ENCODE results near the gene GNG7. TPM values are rescaled to one million over a fixed set of nuclear protein-coding genes. Genes with fewer than 3 reads are reported as not detected.

The GNG7 gene
- total RNA-seq, 4 donors from 2014 or later = 4.7 to 15.6 (median 9.2) TPM

GRCh38 chr19:2735374-2735773, 32.9 kb upstream of the GNG7 start:
- Histone ChIP-seq H3K27me3 (no peaks in the 10 kb centered on the region), H3K9me3 (no peaks in the 10 kb centered on the region), H3K4me1 (peaks cover 0 to 21% (median 6%) of the 10 kb centered on the region in 3 donors), H3K36me3 (peaks cover 0 to 59% of the 10 kb centered on the region in 2 donors), H3K27ac (no peak overlapping the region), H3K4me3 (no peak overlapping the region)
- no peak for ATAC-seq
- no CpG with 5 or more reads among the region's 12 CpGs for WGBS, 2 donors (ENCODE audit: low coverage in 1 of 2)
- TF ChIP-seq POLR2A (IDR thresholded peaks at IDR 0.05) (no peak), CTCF (IDR thresholded peaks at IDR 0.05) (no peak), EP300 (IDR thresholded peaks at IDR 0.05) (no peak), POLR2AphosphoS5 (IDR thresholded peaks at IDR 0.05) (no peak)

GRCh38 chr19:2734589-2735288, 32.2 kb upstream of the GNG7 start:
- WGBS, 2 donors (ENCODE audit: low coverage in 1 of 2) = 86 to 100% methylated on average over 1 to 16 of the region's 26 CpGs
- Histone ChIP-seq H3K27ac (no peak overlapping the region), H3K36me3 (peaks cover 0 to 59% of the 10 kb centered on the region in 2 donors), H3K4me3 (no peak overlapping the region), H3K27me3 (no peaks in the 10 kb centered on the region), H3K9me3 (no peaks in the 10 kb centered on the region), H3K4me1 (peaks cover 0 to 21% (median 6%) of the 10 kb centered on the region in 3 donors)
- TF ChIP-seq POLR2A (IDR thresholded peaks at IDR 0.05) (no peak), CTCF (IDR thresholded peaks at IDR 0.05) (no peak), POLR2AphosphoS5 (IDR thresholded peaks at IDR 0.05) (no peak), EP300 (IDR thresholded peaks at IDR 0.05) (no peak)
- ATAC-seq = no peak

- Histone ChIP-seq H3K4me3 (no peak overlapping the region), H3K9me3 (no peaks in the 10 kb centered on the region), H3K36me3 (peaks cover 0 to 59% of the 10 kb centered on the region in 2 donors), H3K27me3 (no peaks in the 10 kb centered on the region), H3K27ac (no peak overlapping the region), H3K4me1 (peaks cover 0 to 15% (median 2%) of the 10 kb centered on the region in 3 donors)
- WGBS, 2 donors (ENCODE audit: low coverage in 1 of 2) = 81 to 86% methylated on average over 9 to 16 of the region's 35 CpGs
- TF ChIP-seq CTCF (IDR thresholded peaks at IDR 0.05) (no peak), POLR2A (IDR thresholded peaks at IDR 0.05) (no peak), EP300 (IDR thresholded peaks at IDR 0.05) (no peak), POLR2AphosphoS5 (IDR thresholded peaks at IDR 0.05) (no peak)
- no peak for ATAC-seq
Measured at GRCh38 chr19:2733930-2734588, 31.6 kb upstream of the GNG7 start.

- Histone ChIP-seq H3K27me3 (peaks cover 3% of the 10 kb centered on the region), H3K4me1 (peaks cover 0 to 3% (median 0%) of the 10 kb centered on the region in 3 donors), H3K36me3 (peaks cover 0 to 59% of the 10 kb centered on the region in 2 donors), H3K4me3 (no peak overlapping the region), H3K27ac (no peak overlapping the region), H3K9me3 (no peaks in the 10 kb centered on the region)
- no peak for TF ChIP-seq POLR2AphosphoS5 (IDR thresholded peaks at IDR 0.05)
- no peak for TF ChIP-seq EP300 (IDR thresholded peaks at IDR 0.05)
- TF ChIP-seq CTCF (IDR thresholded peaks at IDR 0.05) = no peak
- no peak for TF ChIP-seq POLR2A (IDR thresholded peaks at IDR 0.05)
- ATAC-seq = no peak
- 96% methylated on average over 14 of the region's 38 CpGs; no CpG with 5 or more reads in 1 of the 2 donors for WGBS, 2 donors (ENCODE audit: low coverage in 1 of 2)
Measured at GRCh38 chr19:2732883-2733282, 30.4 kb upstream of the GNG7 start.
